NCI-H2196 (cell line): ENCODE measurements around the gene SEMA3A.
"Not testable (repeated sequence)": the region's sequence is repeated elsewhere in the genome, so short reads cannot be mapped to it uniquely, and the experiment has no call there.

ENCODE experiments used
- DNase-seq: peaks from one replicate; lab custom pipeline; 2025; ENCODE audit not compliant: unreplicated experiment; lab: John Stamatoyannopoulos, UW

The SEMA3A gene

DNA sequence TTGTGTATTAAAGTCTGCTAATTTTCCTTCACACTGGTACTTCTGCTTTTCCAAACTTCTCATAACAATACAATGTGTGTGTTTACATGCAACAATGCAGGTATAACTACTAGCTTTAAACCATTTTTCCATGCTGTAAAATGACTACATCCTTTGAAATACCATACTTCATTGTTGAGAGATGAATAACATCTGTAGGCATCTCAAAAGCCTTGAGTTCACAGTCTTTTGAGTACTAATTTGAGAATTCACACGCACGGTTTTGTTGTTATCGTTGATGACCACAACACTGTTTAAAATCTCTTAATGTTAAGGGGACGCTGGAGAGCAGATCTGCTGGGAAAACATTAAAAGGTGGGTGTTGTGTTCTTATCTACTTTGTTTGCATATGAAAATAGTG is 37.4 kb downstream of the SEMA3A start:
- no peak for DNase-seq

DNA sequence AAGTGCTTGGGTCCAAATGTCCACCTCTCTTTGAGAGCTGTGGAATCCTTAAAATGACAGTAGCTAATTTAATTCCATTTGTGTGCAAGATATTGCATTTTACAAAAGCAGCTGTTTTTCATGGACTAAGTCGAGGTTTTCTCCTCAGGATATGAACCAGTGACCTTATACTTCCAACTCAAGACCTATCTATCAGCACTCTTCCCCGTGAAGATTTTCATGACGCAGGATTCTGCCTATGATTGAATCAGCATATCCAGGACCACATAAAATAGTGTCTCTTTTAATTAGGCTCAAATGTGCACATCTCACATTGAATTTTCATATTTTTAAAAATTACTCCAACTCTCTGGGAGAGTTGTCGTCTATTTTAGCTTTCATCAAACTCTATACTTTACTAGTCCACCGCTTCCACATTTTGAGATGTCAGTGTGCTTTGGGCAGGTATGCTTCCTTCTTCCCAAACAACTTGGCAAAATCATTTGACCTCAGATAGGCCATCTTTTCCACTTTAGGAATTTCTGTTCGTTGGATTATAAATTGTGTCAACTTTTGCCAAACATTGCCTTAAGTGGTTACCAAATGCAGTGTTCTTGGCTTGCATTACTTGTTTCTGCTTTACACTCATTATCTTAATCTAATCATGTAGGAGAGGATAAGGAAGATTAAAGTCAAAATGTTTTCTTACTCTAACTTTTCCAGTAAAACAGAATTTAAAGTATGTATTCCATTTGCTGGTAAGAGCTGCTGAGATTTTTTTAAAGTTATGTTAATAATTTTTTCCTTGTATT is 39.4 kb downstream of the SEMA3A start:
- DNase-seq, result no peak

DNA sequence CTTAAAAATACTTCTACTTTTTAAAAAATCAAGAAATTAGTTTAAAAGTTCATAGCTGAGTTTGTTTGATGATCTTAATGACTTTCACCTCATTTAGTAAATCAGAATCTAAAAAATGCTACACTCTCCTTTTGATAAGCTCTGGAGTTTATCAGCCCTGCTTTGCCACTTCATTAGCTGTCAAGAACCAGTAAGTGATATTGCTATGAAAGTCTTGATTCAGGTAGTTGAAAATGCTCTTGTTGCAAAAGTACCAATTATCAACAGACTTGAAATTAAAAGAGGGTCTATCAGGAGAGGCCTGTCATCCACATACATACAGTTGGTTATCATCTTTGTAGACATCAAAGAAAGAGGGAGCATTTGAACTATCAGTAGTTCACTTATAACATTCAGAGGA is 41.6 kb downstream of the SEMA3A start:
- no peak for DNase-seq

DNA sequence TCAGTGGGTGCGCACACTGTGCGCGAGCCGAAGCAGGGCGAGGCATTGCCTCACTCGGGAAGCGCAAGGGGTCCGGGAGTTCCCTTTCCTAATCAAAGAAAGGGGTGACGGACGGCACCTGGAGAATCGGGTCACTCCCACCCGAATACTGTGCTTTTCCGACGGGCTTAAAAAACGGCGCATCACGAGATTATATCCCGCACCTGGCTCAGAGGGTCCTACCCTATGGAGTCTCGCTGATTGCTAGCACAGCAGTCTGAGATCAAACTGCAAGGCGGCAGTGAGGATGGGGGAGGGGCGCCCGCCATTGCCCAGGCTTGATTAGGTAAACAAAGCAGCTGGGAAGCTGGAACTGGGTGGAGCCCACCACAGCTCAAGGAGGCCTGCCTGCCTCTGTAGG is 44.2 kb downstream of the SEMA3A start:
- DNase-seq, result not testable (repeated sequence)

DNA sequence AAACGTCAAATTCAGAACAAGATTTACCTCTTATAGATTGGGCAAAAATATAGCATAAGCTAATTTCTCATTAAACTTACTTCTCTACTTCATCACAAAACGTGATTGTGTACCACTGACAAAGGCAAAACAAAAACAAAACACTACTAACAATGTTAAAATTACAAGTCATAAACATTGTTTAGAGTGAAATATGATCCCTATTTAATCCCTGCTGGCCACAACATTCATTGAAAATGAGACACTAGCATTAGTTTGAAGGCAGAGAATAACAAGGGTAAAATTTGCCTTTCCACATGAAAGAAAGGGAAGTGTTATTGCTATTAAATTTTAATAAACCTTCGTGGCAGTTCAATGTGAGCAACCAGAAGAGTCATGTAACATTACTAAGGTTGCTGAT is 45.0 kb downstream of the SEMA3A start:
- no peak for DNase-seq

DNA sequence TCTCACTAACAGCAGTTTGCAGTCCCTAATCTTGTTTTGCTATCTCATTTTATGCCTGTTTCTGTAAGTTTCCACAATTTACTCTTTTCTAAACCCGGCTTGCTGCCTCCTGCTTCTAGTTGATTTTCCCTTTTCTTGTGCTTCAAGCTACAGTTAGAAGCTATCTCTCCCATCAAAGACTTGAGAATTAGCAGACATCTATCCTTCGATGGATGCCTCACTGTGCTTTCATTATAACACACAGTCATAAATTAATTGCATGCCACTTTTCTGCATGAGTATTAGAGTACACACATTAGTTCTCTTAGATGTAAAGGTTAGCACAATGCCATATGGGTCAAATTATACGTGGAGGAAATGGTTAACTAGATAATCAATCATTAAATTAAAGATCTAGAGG is 48.7 kb downstream of the SEMA3A start:
- no peak for DNase-seq

DNA sequence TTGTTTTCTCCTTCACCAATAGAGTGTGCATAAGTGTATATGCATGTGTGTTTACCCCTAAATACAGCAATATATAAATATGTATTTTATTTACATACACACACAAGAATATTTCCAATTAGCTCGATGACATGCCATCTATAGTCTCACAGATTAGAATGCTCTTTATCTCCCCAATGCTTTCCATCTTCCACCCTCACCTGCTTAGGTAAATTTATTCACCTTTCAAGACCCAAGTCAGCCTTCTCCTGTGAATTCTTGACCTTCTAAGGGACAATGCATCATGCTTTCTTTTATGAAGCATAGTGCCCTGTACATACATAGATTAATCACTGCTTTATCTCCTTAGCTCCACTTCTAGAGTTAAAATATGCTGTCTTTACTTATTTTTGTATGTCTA is 49.7 kb downstream of the SEMA3A start:
- DNase-seq, result no peak

DNA sequence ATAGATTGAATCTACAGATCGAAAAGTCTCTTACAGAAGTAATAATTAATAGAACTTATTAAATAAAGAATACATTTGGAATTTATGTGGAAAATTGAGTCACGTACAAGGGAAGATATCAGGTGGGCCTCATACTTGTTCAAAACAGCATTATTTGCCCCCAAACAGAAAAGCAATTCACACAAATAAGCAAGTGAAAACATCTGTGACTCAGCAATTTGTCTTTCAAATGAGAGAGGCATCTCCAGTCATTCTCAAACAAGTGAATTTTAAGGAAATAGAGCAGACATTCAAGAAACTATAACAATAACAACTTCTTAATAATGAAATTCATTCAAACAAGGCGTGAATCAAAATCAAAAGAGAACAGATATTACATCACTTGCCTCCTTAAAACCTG is 50.1 kb downstream of the SEMA3A start:
- no peak for DNase-seq

DNA sequence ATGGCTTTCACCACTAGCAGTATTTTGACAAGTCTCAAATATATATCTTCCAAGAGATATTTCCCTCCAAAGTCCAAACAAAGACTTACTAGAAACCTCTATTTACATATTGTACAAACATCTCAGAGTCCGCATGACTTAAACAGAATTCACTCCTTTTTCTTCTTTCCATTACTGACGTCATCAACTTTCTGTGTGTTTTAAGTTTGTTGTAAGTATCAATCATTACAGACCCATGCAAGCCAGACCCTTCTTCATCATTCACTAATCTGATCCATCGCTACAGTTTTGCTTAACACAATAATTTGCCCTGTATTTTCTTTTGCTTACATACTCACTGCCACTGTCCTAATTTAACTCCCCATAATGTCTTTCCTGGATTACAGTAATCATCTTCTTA is 51.9 kb downstream of the SEMA3A start:
- no peak for DNase-seq

DNA sequence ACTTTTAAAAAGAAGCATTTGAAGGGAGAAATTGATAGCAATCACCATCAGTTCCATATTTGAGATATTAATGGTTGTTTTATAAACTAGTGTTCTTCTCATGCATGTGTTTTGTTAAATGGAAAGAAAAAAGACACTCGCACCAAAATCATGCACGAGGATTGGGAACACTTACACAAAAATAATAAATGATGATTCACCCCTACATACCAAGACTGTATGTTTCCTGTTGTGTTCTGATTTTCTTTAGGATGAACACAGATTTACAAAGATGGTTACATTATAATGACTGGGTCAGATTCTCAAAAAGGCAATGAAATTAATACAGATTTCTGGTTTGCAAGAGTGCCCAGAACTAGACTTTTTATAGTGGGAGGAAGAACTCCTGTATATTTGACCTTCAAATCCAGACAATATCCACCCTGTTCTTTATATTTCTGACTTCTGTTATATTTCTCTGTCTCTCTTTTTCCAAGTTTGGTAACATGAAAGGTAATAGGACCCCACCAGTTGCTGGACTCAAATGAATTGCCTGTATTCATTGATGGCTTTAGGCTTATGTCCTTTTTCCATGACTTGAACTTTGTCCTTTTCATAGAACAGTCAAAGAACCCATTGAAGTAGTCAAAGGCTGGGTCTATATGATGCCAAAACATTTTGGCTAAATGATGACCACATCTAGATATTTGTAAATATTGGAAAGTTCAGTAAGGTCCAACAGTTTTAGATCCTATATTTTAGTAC is 54.4 kb downstream of the SEMA3A start:
- DNase-seq, result no peak

DNA sequence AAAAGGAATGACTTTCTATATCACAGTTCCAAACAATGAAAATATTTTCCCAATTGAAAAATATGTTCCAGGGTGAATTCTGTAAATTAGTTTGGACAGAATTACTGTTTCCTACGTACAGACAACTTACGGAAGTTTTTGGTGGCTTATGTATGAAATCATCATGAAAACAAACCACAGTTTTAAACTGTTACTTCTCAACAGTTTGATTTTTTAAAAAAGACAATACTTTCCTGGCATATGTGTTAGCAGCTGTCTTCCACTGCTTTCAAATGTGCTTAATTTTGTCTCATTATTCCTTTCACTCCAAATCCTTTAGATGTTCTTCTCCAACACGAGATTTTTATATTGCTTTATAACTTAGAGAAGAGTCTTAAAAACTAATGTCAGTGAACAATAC is 56.2 kb downstream of the SEMA3A start:
- no peak for DNase-seq

DNA sequence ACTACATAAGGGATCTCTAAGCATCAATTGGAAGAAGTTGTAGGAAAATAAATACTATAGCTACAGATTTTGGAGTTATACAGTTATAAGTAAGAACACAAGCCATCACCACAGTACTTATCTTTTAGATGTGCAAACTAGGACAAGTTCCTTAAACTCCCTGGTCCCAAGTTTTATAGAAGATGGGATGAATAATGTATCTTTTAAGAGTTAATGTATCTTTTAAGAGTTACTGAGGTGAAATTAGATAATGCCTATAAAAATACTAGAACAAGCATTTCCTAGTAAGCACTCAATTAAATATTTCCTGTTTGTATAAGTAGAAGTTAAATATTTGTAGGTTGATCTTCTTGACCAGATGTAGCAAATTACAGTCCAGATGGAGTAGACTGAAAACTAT is 56.8 kb downstream of the SEMA3A start:
- DNase-seq, result no peak

DNA sequence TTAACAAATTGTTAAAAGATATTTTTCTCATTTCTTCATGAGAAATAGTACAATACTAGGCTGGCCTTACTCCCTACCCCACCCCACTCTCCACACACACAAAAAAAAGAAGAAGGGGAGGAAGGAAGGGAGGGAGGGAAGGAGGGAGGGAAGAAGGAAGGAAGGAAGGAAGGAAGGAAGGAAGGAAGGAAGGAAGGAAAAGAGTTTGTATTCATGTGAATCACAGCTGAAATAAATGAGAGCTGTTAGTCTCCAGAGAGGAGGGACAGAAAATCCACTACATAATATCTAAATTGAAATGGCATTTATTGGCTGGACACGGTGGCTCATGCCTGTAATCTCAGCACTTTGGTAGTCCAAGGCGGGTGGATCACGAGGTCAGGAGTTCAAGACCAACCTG is 57.8 kb downstream of the SEMA3A start:
- no peak for DNase-seq

DNA sequence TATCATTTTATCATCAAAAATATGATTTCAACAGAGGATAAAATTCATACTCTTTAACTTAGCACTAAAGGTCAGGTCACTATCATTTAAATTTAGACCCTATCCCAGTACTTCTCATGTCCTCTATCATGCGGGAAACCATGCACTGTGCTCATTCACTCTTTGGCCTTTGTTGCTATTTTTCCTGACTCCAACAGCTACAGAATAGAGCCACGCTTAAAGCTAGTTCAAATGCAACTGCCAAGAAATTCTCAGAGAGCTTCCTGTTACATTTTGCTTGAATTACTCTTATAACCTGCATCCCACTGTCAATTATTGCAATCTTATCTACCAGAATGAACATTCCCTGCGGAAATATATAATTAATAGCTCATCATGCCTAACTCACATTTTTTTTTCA is 58.3 kb downstream of the SEMA3A start:
- DNase-seq, result no peak

DNA sequence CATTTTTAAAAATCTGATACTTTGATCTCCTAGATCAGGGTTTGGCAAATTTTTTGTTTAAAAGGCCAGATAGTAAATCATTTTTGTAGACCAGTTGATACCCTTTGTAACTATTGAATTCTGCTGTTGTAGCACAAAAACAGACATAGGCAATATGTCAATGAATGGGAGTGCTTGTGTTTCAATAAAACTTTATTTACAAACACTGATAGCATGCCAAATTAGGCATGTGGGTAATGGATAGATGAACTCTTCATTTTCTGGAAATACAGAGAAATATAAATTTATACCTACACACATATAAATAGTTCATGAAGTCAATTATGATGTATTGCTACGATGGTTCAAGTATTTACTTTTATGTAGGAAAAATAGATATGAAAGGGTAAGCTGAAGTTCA is 60.4 kb downstream of the SEMA3A start:
- no peak for DNase-seq

DNA sequence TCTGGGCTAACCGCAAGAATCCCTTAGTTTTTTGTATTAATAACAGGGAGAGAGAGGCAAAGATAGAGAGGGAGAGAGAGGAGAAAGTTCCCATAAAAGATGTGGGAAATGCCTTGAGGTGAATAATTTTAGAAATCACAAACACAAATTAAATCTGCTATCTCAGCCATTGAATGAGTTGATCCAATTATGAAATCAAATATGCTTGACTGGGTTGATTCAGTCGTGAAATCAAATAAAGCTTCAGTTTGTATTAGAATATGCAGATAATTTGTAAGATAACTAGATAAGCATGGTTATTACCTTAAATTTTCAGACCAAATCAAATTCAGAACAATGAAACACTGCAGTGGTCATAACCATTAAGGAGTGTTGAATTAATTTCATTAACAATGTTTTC is 68.9 kb downstream of the SEMA3A start:
- no peak for DNase-seq

DNA sequence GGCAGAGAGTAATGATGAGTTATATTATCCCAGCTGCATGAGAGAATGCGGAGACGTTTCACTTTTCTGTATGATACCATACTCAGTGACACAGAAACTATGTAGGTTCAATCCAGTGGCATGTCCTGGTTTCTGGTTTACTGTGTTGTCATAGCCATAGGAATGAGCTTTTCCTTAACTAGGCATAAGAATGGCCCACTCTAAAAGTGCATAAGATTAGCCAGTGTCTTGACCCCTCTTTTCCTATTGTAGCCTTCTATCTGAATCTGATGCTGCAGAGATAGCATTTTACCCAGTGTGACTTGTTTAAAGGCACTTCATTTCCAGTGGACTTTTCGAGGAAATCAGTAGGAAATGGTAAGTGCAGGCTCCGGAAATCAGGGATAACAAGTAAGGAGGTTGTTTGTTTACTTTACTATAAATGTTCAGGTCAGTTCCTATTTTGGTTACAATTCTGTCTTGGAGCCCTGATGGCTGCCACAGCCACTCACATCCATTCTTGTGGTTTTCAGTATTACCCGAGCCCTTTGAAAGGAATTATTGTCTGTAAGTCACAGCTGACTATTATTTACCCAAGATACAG is 70.5 kb downstream of the SEMA3A start:
- no peak for DNase-seq

DNA sequence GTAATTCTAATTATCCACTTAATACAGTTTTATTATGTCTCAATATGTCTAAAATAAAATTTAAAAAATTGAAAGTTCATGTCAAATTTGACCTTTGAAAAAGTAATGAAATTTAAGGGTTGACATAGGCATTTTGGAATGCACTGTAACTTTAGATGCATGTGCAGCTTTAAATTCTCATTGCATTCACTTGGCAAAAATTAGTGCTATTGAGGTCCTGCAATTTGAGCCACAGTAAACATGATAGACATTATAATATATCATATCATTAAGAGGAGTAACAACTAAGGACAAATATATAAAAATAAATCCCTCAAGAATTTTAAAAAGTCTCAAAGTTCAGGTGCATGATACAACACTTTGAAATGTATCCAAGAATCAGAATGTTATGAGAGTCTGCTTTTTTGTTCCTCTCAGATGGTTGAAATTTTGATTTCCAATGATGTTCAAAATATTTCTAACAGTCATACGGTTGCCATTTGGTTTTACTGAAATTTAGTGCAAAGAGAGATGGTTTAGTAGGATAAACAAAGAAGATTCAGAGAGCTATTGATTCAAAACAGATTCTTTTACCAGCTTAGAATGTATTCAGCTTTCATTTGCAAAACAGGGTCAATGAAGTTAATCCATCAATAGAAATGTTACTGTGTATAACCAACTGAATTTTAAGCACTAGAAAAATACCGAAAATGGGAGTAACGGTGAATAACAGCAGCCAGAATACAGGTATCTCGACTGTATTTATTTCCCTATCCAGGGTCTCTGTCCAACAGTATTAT is 71.8 kb downstream of the SEMA3A start:
- no peak for DNase-seq

DNA sequence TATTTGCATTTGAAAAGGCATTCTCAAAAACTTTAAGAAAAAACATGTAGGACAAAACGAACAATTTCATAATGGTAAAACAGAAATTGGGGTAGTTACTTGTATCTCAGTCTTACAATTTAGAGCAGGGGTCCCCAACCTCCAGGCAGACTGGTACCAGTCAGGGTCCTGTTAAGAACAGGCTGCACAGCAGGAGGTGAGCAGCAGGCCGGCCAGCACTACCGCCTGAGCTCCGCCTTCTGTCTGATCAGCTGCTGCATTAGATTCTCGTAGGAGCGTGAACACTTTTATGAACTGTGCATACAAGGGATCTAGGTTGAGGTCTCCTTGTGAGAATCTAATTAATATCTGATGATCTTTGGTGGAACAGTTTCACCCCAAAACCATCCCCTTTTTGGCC is 77.3 kb downstream of the SEMA3A start:
- DNase-seq, result no peak

DNA sequence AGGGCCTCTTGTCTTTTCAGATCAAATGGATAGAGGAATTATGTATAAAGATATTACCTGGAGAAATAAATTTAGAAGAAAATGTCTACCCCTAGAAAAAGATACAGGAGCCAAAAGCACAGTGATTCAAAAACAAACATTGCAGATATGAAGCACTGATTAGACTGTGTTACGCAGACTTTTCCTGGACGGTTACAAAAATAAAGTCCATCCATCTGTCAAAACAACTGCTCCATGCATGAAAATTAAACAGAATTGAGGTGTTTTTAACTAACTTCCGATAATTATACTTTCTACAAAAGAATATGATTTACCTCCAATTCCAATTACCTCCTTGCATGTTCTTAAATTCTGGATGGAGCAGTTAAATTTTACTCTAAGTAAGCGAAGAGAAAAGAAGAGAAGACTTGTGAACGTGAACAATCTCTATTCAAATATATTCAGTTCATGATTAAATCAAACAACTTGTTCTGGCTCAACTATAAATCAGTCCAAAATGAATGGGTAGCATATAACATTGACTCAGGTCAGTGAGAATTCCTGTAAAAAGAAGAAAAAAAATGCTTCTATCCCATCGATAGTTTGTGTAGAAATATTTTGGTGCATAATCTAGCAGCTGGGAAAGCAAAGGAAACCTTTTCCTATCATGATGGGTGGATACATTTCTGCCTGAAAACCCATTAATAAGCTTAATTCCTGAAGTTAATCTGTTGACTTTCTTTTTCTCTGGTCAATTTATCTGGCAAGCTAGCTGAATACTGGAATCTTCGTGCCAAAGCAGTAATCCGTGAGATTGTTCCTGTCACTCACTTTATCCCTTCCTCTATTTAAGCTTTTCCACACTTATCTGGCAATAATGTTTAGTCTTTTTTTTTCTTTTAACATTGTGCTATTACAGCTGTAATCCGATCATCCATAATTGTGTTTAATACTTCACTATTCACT is 80.4 kb downstream of the SEMA3A start:
- DNase-seq, result no peak
